Activated T-cell treated with anti-CD3 and anti-CD28 coated beads, Interleukin-2, amount 50 U/mL, for 72 hours (primary cell): ENCODE data around the gene ASTN2. TPM values are rescaled to one million over a fixed set of nuclear protein-coding genes. Genes with fewer than 3 reads are reported as not detected.
A peak's percentile ranks its signal among the peaks of the same experiment; 100 is the strongest.

Experiments
- ATAC-seq, 2 donors: fragments of 150-1000 bp; cut with Tn5 transposase; replicated peaks in 1 of 2; 2 replicates each; pipeline ENCODE4 v1.10.0; 2021; ENCODE audit warnings: moderate library complexity in 2 of 2, mild to moderate bottlenecking in 1 of 2
- DNase-seq, 2 donors: peaks; one replicate each; pipeline ENCODE4 v3.0.0; 2021 to 2022; ENCODE audit warnings: mixed read lengths in 1 of 2
- H3K27ac Mint-ChIP-seq: one replicate; pipeline ENCODE4 v1.8.0; 2022; ENCODE audit warnings: mild to moderate bottlenecking, moderate library complexity, mixed read lengths
- H3K27me3 Mint-ChIP-seq: one replicate; pipeline ENCODE4 v1.8.0; 2022; ENCODE audit warnings: low read depth, mixed read lengths
- H3K36me3 Mint-ChIP-seq, 2 donors: one replicate each; pipeline ENCODE4 v1.8.0; 2022; ENCODE audit warnings: mixed read lengths in 2 of 2, mild to moderate bottlenecking in 1 of 2; ENCODE audit not compliant: insufficient read depth in 2 of 2
- H3K4me1 Mint-ChIP-seq: one replicate; pipeline ENCODE4 v1.8.0; 2022; ENCODE audit warnings: low read depth, mixed read lengths
- H3K4me3 Mint-ChIP-seq, 2 donors: one replicate each; pipeline ENCODE4 v1.8.0; 2022; ENCODE audit warnings: mild to moderate bottlenecking in 2 of 2, mixed read lengths in 2 of 2, moderate library complexity in 2 of 2
- H3K9me3 Mint-ChIP-seq, 2 donors: one replicate each; pipeline ENCODE4 v1.8.0; 2022; ENCODE audit warnings: mixed read lengths in 2 of 2
- total RNA-seq, 2 donors: library from RNA; stranded (reverse); gene quantifications; one replicate each; pipeline ENCODE4 v1.2.3, GENCODE V29; 2022

Gene ASTN2
- total RNA-seq, 2 donors from 2014 or later = 4.2 to 5.6 TPM

DNA sequence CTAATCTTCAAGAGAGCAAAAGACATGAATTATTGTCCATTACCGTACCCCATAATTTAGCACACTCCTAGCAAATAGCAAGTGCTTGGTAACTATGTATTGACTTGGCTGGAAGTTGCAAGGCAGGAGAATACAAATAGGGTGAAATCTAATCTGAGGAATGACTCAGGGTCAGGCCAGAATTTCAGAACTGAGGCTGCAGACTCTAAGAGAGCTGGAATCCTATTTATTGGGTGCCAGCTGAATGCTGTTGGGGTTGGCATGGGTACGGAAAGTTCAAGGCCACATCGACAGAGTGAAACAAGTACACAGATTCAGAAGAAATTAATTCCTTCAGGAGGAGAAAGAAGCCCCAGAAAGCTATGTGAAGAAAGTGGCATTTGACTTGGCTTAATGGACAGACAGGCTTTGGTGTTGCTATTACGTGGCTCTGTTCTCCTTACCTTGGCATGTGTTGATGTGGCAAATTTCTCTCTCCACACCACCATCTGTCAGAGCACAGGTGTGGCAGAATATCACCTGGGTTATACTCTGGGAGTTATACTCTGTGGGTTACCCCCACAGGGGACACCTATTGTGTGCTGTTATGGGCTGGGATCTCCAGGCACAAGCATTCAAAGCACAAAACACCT lies 20.9 kb upstream of the ASTN2 start:
- peaks cover 5% of the 10 kb centered on the region for H3K27me3 Mint-ChIP-seq
- peaks cover under 1 to 5% of the 10 kb centered on the region in 2 donors for H3K9me3 Mint-ChIP-seq
- DNase-seq (no peak), ATAC-seq (no peak)
- no peaks in the 10 kb centered on the region for H3K36me3 Mint-ChIP-seq
- H3K27ac Mint-ChIP-seq = no peak overlapping the region
- H3K4me1 Mint-ChIP-seq = no peaks in the 10 kb centered on the region
- H3K4me3 Mint-ChIP-seq = no peak overlapping the region

DNA sequence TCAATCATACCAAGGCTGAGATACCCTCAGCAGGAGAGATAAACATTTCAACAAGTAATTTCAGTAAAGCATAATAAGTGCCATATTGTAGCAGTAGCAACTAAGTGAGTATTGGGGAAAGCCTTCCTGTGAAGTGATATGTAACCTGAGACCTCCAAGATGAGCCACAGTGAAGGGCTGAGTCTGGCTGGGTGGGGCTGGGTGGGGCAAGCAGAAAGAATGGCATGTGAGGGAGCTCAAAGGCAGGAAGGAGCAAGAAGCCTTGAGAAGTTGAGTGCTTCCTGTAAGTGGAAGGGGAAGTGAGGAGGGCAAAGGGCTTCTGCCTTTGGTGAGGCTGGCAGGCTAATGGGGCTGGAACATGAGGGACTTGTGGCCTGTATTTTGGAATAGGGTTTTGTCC lies 19.7 kb upstream of the ASTN2 start:
- peaks cover 0 to 6% of the 10 kb centered on the region in 2 donors for H3K9me3 Mint-ChIP-seq
- no peak overlapping the region for H3K4me3 Mint-ChIP-seq
- no peak overlapping the region for H3K27ac Mint-ChIP-seq
- DNase-seq (no peak), ATAC-seq (no peak)
- peaks cover 5% of the 10 kb centered on the region for H3K27me3 Mint-ChIP-seq
- H3K4me1 Mint-ChIP-seq = no peaks in the 10 kb centered on the region
- H3K36me3 Mint-ChIP-seq = no peaks in the 10 kb centered on the region

DNA sequence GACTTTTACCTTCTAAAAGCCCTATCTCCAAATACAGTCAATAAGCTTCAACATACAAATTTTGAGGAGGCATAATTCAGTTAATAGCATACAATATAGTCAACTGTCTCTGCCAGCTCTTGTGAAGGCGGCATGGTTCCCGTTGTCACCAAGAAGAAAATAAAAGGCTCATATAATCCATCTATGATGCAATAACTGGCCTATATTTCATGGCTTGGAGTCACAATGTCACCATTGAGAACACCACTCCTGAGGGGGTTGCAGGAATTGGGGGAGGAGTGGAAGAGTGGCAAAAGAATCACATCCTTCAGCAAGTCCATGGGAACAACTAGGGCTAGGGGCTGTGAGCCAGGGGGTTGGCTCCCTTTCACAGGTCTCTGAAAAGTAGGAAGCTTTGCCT lies 16.0 kb upstream of the ASTN2 start:
- Mint-ChIP-seq H3K9me3 (peaks cover 0 to 6% of the 10 kb centered on the region in 2 donors), H3K36me3 (no peaks in the 10 kb centered on the region), H3K27me3 (peaks cover 5% of the 10 kb centered on the region), H3K4me1 (no peaks in the 10 kb centered on the region), H3K27ac (no peak overlapping the region), H3K4me3 (no peak overlapping the region)
- no peak for ATAC-seq
- DNase-seq = no peak

DNA sequence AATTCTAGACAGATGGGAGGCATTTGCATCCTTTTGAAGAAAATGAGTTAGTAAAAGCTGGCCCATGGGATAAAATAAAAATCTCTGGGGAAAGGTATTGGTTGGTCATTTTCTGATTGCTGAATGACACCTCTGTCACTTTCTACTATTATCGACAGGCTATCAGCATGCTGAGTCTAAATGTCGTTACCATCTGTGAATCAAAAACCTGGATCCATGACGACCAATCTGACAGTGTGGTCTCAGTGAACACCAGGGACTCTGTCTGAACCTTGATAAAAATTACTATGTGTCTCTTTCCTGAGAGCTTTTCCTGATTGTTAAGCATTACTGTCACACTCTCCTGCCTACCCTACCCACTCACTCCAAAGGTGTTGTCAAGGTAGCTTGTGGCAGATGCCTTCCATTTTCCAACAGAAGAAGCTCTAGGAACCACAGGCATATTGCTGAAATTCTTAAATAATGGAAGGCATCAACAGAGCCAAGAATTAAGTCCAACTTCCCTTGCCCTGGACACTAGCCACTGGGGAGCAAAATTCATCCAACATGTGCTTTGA lies 12.6 kb upstream of the ASTN2 start:
- H3K27me3 Mint-ChIP-seq = no peaks in the 10 kb centered on the region
- no peak for DNase-seq
- H3K36me3 Mint-ChIP-seq = no peaks in the 10 kb centered on the region
- H3K4me3 Mint-ChIP-seq = no peak overlapping the region
- H3K4me1 Mint-ChIP-seq = no peaks in the 10 kb centered on the region
- no peak overlapping the region for H3K27ac Mint-ChIP-seq
- ATAC-seq = no peak
- H3K9me3 Mint-ChIP-seq = peaks cover 2 to 6% of the 10 kb centered on the region in 2 donors

DNA sequence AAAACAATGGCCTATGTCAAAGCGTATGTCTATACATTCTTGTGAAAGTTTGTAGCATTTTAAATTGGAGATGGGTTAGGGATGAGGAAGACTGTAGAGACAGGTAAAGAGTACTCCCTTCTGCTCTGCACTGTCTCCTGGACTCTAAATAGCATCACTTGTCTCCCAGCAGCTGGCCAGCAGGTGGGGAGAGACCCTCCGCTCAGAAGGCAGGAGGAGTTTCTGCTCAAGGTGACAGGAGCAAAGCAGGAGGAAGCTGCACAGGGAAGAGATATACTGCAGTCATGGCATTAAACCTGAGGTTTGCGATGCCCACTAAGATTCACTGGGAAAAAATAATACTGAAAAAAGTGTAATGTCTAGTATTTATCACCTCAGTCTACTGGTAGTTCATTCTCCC lies 10.7 kb upstream of the ASTN2 start:
- no peak for ATAC-seq
- H3K36me3 Mint-ChIP-seq = no peaks in the 10 kb centered on the region
- H3K27me3 Mint-ChIP-seq = no peaks in the 10 kb centered on the region
- H3K9me3 Mint-ChIP-seq = peaks cover 0 to 2% of the 10 kb centered on the region in 2 donors
- H3K4me3 Mint-ChIP-seq = no peak overlapping the region
- no peaks in the 10 kb centered on the region for H3K4me1 Mint-ChIP-seq
- no peak overlapping the region for H3K27ac Mint-ChIP-seq
- DNase-seq = no peak

DNA sequence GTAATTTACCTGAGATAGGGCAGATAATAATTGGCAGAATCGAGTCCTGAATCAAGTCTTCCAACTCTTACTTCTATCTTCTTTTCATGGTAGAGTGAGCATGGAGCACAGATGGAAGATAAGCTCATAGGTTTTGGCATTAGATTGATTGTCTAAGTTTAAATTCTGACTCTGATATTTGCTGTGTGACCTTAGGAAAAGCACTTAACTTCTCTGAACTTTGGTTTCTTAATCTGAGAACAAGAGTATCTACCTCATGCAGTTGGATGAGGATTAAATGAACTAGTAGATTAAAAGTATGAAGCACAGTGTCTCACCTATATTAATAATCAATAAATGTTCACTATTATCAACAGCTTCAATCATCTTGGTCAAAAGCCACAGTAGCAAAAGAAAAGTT lies 9.4 kb upstream of the ASTN2 start:
- Mint-ChIP-seq H3K9me3 (peaks cover 0 to 2% of the 10 kb centered on the region in 2 donors), H3K36me3 (no peaks in the 10 kb centered on the region)
- DNase-seq = no peak

DNA sequence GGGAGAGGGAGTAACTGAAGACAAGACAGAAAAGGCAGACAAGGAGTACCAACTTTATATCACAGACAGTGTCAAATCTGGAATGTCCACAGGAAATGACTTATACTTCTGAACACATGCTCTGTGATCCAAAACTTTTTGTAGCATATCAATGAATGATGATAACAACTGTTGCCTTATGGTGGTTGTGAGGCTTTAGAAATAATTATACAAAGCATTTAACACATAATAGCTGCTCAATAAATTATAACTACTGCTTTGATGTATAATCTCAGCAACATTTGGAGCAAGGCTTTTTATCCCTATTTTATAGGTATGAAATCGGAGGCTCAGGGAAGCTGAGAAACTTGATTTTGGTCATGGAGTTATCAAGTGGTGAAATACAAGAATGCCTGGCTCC lies 3.3 kb upstream of the ASTN2 start:
- peaks cover 4% of the 10 kb centered on the region for H3K4me1 Mint-ChIP-seq
- H3K36me3 Mint-ChIP-seq = no peaks in the 10 kb centered on the region
- ATAC-seq (no peak), DNase-seq (no peak)
- H3K4me3 Mint-ChIP-seq = no peak overlapping the region
- H3K9me3 Mint-ChIP-seq = no peaks in the 10 kb centered on the region
- H3K27ac Mint-ChIP-seq = no peak overlapping the region
- H3K27me3 Mint-ChIP-seq = peaks cover 10% of the 10 kb centered on the region

More for the DNA sequence above, 9.4 kb upstream of the ASTN2 start:
- no peak for ATAC-seq
- no peak overlapping the region for H3K4me3 Mint-ChIP-seq
- H3K4me1 Mint-ChIP-seq = no peaks in the 10 kb centered on the region
- no peaks in the 10 kb centered on the region for H3K27me3 Mint-ChIP-seq
- no peak overlapping the region for H3K27ac Mint-ChIP-seq

DNA sequence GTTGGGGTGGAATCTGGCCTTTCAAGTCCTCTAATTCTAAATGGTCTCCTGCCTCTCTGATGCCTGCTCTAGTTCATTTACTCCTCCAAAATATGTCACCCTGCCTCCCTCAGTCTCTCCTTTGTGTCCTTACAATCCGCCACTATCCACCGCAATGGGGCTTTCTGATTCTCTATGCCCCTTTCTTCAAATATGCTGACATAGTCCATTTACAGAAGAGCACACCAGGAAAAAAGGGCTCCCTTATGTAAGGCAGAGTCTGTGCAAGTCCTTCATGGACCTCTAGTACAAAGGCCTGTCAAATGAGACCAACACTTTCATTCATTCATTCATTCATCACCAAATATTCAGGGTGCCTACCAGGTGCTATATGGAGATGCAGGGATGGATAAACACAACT lies 2.0 kb upstream of the ASTN2 start:
- Mint-ChIP-seq H3K27me3 (peaks cover 22% of the 10 kb centered on the region), H3K9me3 (no peaks in the 10 kb centered on the region), H3K4me1 (peaks cover 4% of the 10 kb centered on the region), H3K4me3 (no peak overlapping the region), H3K36me3 (no peaks in the 10 kb centered on the region), H3K27ac (no peak overlapping the region)
- DNase-seq = no peak
- ATAC-seq = no peak

DNA sequence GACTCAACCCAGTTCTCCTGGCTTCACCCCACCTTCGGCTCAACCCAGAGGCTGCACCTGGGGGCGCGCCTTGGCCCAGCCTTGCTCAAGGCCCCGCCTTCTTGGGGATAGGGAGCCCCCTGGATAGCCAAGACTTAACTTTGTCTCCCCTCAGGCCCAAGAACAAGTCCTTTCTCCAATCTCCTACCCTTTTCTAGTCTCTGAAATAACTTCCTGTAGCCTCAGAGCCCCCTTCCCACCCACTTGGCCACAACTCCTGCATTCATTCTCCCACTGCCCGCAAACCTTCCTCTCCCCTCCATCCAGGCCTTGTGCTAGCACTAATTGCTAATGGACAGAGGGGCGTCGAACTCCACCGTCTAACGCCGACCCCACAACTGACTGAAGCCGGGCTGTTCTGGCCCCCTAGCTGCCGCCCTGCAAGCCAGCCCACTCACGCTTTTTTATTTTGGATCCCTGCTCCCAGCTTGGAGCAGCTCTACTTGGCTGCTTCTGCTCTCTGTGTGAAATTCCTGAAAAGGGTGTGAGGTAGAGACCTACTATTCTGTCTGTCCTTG lies 579 bp upstream of the ASTN2 start:
- Mint-ChIP-seq H3K9me3 (no peaks in the 10 kb centered on the region), H3K36me3 (no peaks in the 10 kb centered on the region), H3K27ac (no peak overlapping the region), H3K4me3 (no peak overlapping the region), H3K4me1 (peaks cover 4% of the 10 kb centered on the region), H3K27me3 (peaks cover 35% of the 10 kb centered on the region)
- no peak for DNase-seq
- no peak for ATAC-seq

DNA sequence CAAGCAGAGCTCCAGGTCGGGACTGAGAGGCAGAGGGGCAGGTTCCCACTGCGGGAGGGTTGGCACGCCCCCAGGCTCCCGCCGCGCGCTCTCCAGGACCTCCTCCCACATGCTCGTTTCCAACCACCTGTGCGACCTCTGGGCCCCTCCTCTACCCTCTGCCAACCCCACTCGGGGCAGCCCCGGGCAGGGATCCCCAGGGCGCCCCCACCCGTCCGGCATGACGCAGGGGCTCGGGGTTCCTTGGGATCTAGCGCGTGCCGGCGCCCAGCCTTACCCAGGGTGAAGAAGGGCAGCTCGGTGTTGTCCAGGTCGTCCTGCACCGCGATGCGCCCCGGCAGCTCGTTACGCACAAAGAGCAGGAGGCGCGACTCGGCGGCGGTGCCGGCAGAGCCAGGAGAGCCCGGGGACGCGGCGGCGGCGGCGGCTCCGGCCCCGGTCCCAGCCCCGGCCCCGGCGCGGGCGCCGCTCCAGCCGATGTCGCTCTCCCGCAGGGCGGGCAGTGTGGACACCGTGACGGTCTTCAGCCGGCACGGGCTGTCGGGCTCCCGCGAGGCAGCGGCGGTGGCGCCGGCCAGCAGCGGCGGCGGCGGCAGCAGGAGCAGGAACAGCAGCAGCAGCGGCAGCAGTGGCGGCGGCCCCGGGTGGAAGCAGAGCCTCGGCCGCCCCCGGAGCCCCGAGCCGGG lies 494 bp downstream of the ASTN2 start:
- Mint-ChIP-seq H3K9me3 (no peaks in the 10 kb centered on the region), H3K36me3 (no peaks in the 10 kb centered on the region), H3K4me3 (no peak overlapping the region), H3K27me3 (peaks cover 36% of the 10 kb centered on the region), H3K27ac (no peak overlapping the region), H3K4me1 (peaks cover 4% of the 10 kb centered on the region)
- DNase-seq (no peak), ATAC-seq (no peak)

DNA sequence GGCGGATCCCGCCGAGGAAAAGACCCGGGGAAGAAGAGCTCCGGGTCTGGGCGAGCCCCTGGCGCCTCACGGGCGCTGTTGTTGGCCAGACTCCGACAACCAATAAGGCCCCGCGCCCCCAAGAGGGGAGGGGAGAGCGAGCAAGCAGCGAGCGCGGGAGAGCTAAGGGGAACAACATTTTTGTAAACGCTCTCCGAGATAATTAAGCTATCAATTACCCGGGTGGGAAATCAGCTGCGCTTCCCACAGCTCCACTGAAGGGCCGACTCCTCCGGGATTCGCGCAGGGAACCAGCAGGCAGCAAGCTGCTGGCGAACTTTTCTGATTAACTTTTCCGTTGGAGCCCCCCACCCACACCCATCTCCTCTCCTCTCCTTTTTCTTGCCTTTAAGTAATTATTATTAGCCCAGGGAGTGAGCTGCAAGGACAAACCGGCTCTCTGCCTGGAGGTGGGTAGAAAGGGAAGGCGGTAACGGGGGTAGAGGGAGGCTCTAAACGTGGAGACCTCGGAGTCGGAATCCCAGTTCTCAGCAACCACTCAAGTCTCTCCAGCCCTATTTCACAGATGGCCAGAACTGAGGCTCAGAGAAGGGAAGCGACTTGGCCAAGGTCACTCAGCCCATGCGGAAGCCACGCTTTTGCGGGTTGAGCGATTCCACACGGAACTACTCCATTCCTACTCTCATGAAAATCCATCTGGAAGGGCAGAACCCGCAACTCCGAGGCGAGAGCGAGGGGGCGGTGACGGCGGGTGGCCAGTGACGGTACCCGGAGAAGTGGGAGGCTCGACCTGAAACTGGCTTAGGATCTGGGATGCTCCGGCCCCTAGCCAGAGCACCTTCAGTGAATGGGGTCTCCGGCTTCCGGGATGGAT lies 1.3 kb downstream of the ASTN2 start:
- H3K27ac Mint-ChIP-seq = no peak overlapping the region
- no peaks in the 10 kb centered on the region for H3K36me3 Mint-ChIP-seq
- H3K9me3 Mint-ChIP-seq = no peaks in the 10 kb centered on the region
- DNase-seq (no peak), ATAC-seq (no peak)
- H3K4me1 Mint-ChIP-seq = peaks cover 4% of the 10 kb centered on the region
- peak overlapping the region; percentile 36 to 66 for H3K4me3 Mint-ChIP-seq
- H3K27me3 Mint-ChIP-seq = peaks cover 42% of the 10 kb centered on the region

DNA sequence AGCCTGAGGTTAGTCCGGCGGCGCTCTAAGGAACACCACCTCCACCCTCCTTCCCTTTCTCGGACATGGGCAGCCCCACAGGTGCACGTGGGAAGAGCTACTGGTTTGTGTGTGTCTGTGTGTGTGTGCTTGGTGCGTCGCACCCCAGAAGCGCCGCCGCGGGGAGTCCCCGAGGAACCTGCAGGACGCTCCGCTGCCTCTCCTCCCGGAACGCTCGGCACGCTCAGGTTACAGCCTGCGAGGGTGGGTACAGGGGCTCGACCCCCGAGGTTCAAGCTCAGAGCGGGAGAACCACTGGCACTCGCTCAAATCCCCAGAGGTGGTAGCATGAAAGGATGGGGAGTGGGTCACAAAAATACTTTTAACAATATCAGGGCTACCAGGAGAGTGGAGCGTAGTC lies 2.0 kb downstream of the ASTN2 start:
- Mint-ChIP-seq H3K27ac (no peak overlapping the region), H3K9me3 (no peaks in the 10 kb centered on the region), H3K27me3 (peaks cover 45% of the 10 kb centered on the region), H3K4me3 (peak overlapping the region in 1 of 2 donors; percentile 11), H3K36me3 (no peaks in the 10 kb centered on the region), H3K4me1 (peaks cover 4% of the 10 kb centered on the region)
- ATAC-seq = no peak
- DNase-seq = no peak
